GM19397 (cell line): ENCODE data around the gene BRF1.

Source experiments
- ATAC-seq: cut with Tn5 transposase; IDR thresholded peaks from one replicate; pipeline ENCODE4 v1.9.1; 2021; ENCODE audit warnings: mild to moderate bottlenecking, moderate library complexity; ENCODE audit not compliant: unreplicated experiment

Gene BRF1

GRCh38 chr14:105214324-105214915 lies 86.4 kb downstream of the BRF1 start:
- ATAC-seq: no peak

GRCh38 chr14:105213361-105213760 lies 87.4 kb downstream of the BRF1 start:
- no peak for ATAC-seq

GRCh38 chr14:105212541-105213300 lies 88.1 kb downstream of the BRF1 start:
- ATAC-seq: no peak

- ATAC-seq: no peak
These were observed 89.1 kb downstream of the BRF1 start for GRCh38 chr14:105211758-105212089.

- ATAC-seq: no peak
These were observed 89.6 kb downstream of the BRF1 start for GRCh38 chr14:105211086-105211757.

- no peak for ATAC-seq
These were observed 90.4 kb downstream of the BRF1 start for GRCh38 chr14:105210266-105211025.

GRCh38 chr14:105209646-105210045 lies 91.2 kb downstream of the BRF1 start:
- ATAC-seq: no peak

- ATAC-seq: no peak
These were observed 91.7 kb downstream of the BRF1 start for GRCh38 chr14:105209091-105209490.

- no peak for ATAC-seq
These were observed 92.1 kb downstream of the BRF1 start for GRCh38 chr14:105208738-105209075.

GRCh38 chr14:105207996-105208737 lies 92.6 kb downstream of the BRF1 start:
- ATAC-seq: no peak

GRCh38 chr14:105207460-105207901 lies 93.3 kb downstream of the BRF1 start:
- ATAC-seq: no peak

GRCh38 chr14:105206873-105207272 lies 93.9 kb downstream of the BRF1 start:
- ATAC-seq: no peak

GRCh38 chr14:105205673-105206208 lies 95.1 kb downstream of the BRF1 start:
- no peak for ATAC-seq

- ATAC-seq: no peak
These were observed 95.7 kb downstream of the BRF1 start for GRCh38 chr14:105204931-105205672.

GRCh38 chr14:105204206-105204930 lies 96.4 kb downstream of the BRF1 start:
- ATAC-seq: no peak

GRCh38 chr14:105203701-105204100 lies 97.1 kb downstream of the BRF1 start:
- ATAC-seq: no peak

- ATAC-seq: no peak
These were observed 97.7 kb downstream of the BRF1 start for GRCh38 chr14:105203057-105203531.

- ATAC-seq: no peak
These were observed 98.8 kb downstream of the BRF1 start for GRCh38 chr14:105201925-105202513.
